GM23248 (cell line): ENCODE data around the gene ADAMTS14.

ENCODE experiments used
- EZH2 ChIP-seq: fragments of 200-600 bp; sonication (generic); IDR thresholded peaks from 2 replicates; pipeline ENCODE4 v1.6.1; 2018; ENCODE audit warnings: antibody characterized with exemption, mild to moderate bottlenecking; ENCODE audit not compliant: insufficient read depth, poor library complexity, severe bottlenecking
- EZH2phosphoT487 ChIP-seq: fragments of 200-600 bp; sonication (generic); IDR thresholded peaks from 2 replicates; pipeline ENCODE4 v1.6.1; 2018; ENCODE audit warnings: antibody characterized with exemption, moderate library complexity, mild to moderate bottlenecking, low read depth; ENCODE audit not compliant: insufficient read depth

DNA sequence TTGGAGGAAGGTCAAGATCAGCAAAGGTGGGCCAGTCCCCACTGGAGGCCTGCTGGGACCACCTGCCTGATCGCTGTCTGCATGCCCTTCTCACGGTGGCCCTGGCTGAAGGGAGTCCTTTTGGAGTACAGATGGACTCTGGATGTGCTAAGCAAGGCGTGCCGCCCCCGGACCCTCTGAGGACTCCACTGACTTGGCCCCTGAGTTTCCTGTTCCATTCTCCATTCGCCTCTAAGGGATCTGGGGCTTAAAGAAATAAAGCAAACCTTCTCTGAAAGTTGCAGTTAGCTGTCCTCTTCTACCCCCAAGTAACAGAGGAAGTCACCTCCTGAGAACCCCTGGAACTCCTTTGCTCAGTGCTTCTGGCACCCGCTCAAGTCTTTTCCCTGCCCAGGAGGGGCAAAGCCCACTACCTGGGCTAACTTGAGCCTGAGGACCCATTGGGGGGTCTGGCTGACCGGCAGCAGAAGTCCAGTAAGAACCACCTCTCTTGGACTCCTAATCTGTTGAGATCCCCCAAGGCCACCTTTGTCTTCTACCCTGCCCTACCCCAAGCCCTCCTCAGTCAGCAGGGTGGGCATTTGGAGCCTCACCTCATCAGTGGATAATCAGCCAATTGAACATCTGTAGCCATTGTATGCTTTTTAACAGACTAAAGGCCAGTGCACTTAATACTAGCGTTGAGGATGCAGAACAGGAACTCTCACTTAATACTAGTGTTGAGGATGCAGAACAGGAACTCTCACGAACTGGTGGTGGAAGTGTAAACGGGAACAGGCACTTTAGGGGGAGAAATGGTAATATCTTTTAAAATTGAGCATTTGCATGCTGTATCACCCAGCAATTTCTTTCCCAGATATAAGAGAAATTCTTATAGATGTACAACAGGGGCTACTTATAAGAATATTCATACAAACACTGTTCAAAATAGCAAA lies 110.7 kb downstream of the ADAMTS14 start:
- TF ChIP-seq EZH2, result no peak
- no peak for TF ChIP-seq EZH2phosphoT487
